ENCODE data around the gene SCYGR4. TPM values are rescaled to one million over a fixed set of nuclear protein-coding genes. Genes with fewer than 3 reads are reported as not detected.
"Not testable (repeated sequence)": the region's sequence is repeated elsewhere in the genome, so short reads cannot be mapped to it uniquely, and the experiment has no call there.

SCYGR4 gene
- total RNA-seq, 5 donors from 2014 or later (not counting 1 experiment from before 2014, with no cell fraction given) = not detected

DNA sequence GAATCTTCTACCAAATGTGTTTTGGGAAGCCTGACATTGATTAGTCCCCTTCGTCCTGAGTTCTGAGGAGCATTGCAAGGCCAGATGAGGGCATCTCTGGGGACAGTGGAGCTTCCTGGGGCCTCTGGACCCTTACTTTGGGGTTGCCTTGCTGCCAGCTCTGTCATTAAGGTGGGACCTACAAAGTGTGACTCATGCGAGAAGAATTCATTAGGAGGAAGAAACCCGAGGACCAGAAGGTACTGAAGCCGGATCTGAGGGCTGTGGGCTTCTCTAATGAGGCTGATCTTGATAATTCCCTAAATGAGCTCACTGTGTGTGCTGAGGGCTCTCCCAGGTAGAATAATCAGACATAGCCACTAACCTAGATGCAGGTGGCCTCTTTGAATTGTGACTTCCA is 19.3 kb upstream of the SCYGR4 start:
- DNase-seq = no peak
- Mint-ChIP-seq H3K27me3 (peaks cover 29 to 51% of the 10 kb centered on the region in 2 donors), H3K4me3 (no peak overlapping the region), H3K27ac (no peak overlapping the region), H3K36me3 (no peaks in the 10 kb centered on the region), H3K4me1 (peaks cover 0 to 6% (median under 1%) of the 10 kb centered on the region in 3 donors), H3K9me3 (no peaks in the 10 kb centered on the region)
- Histone ChIP-seq H3K36me3 (ENCODE audit: control insufficient read depth in 2 of 2, extremely low read depth in 1 of 2, insufficient read depth in 1 of 2, low read length in 1 of 2) (no peaks in the 10 kb centered on the region), H3K9me3 (no peaks in the 10 kb centered on the region), H3K4me1 (ENCODE audit: control insufficient read depth in 1 of 2, extremely low read depth in 1 of 2, insufficient read depth in 2 of 2, low read length in 2 of 2) (no peaks in the 10 kb centered on the region), H3K27ac (ENCODE audit: low read length) (no peak overlapping the region), H3K27me3 (replicated peaks in 1 of 2; ENCODE audit: control insufficient read depth in 2 of 2, extremely low read depth in 1 of 2, insufficient read depth in 2 of 2, low read length in 1 of 2) (peaks cover 0 to 32% of the 10 kb centered on the region in 2 experiments), H3K4me3 (ENCODE audit: control insufficient read depth in 1 of 2, extremely low read depth in 1 of 2, low read length in 1 of 2) (no peak overlapping the region)
- no peak for ATAC-seq (replicated peaks in 1 of 4)
- 88% methylated on average over 1 of the region's 4 CpGs for WGBS (ENCODE audit: insufficient coverage)
- POLR2A ChIA-PET = no interaction called here
- CTCF ChIA-PET = no interaction called here

DNA sequence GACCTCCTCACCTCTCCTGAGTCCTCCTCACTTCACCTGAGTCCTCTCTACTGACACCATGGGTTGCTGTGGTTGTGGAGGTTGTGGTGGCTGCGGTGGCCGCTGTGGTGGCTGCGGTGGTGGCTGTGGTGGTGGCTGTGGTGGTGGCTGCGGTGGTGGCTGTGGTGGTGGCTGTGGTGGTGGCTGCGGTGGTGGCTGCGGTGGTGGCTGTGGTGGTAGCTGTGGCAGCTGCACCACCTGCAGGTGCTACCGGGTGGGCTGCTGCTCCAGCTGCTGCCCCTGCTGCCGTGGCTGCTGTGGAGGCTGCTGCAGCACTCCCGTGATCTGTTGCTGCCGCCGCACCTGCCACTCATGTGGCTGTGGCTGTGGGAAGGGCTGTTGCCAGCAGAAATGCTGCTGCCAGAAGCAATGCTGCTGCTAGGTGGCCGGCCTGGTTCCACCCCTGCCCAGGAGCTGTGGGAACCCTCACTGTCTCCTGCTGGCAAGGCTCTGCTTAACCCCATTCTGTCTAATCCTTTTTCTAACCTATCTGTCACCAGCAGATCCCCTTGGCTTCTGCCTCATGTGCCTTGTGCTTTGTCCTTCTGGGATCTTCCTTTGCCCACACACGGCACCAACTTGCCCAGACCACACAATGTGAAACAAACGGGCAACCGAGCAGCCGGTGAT is 18.3 kb upstream of the SCYGR4 start, which contains the start of gene SCYGR2:
TSS of gene SCYGR2 (plus strand) at position 59 of the 669 bp plus-strand sequence. CDS start at position 59, 0 bp downstream.
- ATAC-seq (replicated peaks in 1 of 4) = not testable (repeated sequence)

DNA sequence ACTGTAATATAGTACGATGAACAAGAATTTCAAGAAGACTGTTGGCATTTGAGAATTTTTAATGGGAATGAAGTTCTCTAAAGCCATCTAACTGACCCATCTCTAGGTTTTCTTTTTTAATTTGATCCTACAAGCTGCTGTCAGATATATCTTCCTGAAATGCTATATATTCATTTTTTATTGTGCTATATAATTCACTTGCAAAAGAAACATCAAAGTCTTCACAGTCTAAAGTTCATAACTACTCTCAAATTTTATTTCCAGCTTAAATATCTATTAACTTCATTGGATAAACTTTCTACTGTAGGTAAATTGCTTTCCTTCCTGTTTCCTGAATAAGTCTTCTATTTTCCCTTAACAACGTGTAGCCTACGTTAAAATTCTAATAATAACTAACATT is 14.9 kb upstream of the SCYGR4 start:
- CTCF ChIA-PET = no interaction called here
- peaks cover 0 to 6% (median under 1%) of the 10 kb centered on the region in 3 donors for H3K4me1 Mint-ChIP-seq
- H3K27me3 Mint-ChIP-seq = peaks cover 38 to 44% of the 10 kb centered on the region in 2 donors

More for the DNA sequence above, 18.3 kb upstream of the SCYGR4 start, which contains the start of gene SCYGR2:
- H3K36me3 Mint-ChIP-seq; POLR2A ChIA-PET; H3K4me1 ChIP-seq (ENCODE audit: control insufficient read depth in 1 of 2, extremely low read depth in 1 of 2, insufficient read depth in 2 of 2, low read length in 2 of 2); H3K4me3 Mint-ChIP-seq; H3K27ac Mint-ChIP-seq; CTCF ChIA-PET; H3K4me1 Mint-ChIP-seq; H3K4me3 ChIP-seq (ENCODE audit: control insufficient read depth in 1 of 2, extremely low read depth in 1 of 2, low read length in 1 of 2); H3K9me3 Mint-ChIP-seq; H3K36me3 ChIP-seq (ENCODE audit: control insufficient read depth in 2 of 2, extremely low read depth in 1 of 2, insufficient read depth in 1 of 2, low read length in 1 of 2); H3K27ac ChIP-seq (ENCODE audit: low read length); H3K9me3 ChIP-seq; DNase-seq: not testable (repeated sequence)
- H3K27me3 ChIP-seq (replicated peaks in 1 of 2; ENCODE audit: control insufficient read depth in 2 of 2, extremely low read depth in 1 of 2, insufficient read depth in 2 of 2, low read length in 1 of 2) = peaks cover 0 to 32% of the 10 kb centered on the region in 2 experiments
- 93% methylated on average over 1 of the region's 16 CpGs for WGBS (ENCODE audit: insufficient coverage)
- peaks cover 29 to 52% of the 10 kb centered on the region in 2 donors for H3K27me3 Mint-ChIP-seq

DNA sequence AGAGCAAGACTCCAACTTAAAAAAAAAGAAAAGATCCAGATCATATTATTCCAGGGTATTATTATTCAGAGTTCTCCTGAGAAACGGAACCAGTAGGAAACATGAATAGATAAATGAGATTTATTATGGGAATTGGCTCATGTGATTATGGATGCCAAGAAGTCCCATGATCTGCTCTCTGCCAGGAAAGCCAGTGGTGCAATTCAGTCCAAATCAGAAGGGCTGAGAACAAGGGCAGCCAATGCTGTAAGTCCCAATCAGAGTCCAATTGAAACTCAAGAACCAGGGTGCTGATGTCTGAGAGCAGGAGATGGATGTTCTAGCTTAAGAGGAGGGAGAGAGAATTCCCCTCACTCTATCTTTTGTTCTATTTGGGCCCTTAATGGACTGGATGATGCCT is 10.8 kb upstream of the SCYGR4 start:
- POLR2A ChIA-PET = no interaction called here
- H3K27ac Mint-ChIP-seq = no peak overlapping the region
- no peak for ATAC-seq (replicated peaks in 1 of 4)

More for the DNA sequence above, 14.9 kb upstream of the SCYGR4 start:
- Histone ChIP-seq H3K4me1 (ENCODE audit: control insufficient read depth in 1 of 2, extremely low read depth in 1 of 2, insufficient read depth in 2 of 2, low read length in 2 of 2) (no peaks in the 10 kb centered on the region), H3K4me3 (ENCODE audit: control insufficient read depth in 1 of 2, extremely low read depth in 1 of 2, low read length in 1 of 2) (no peak overlapping the region), H3K9me3 (no peaks in the 10 kb centered on the region), H3K27me3 (replicated peaks in 1 of 2; ENCODE audit: control insufficient read depth in 2 of 2, extremely low read depth in 1 of 2, insufficient read depth in 2 of 2, low read length in 1 of 2) (peaks cover 2 to 33% of the 10 kb centered on the region in 2 experiments), H3K36me3 (ENCODE audit: control insufficient read depth in 2 of 2, extremely low read depth in 1 of 2, insufficient read depth in 1 of 2, low read length in 1 of 2) (no peaks in the 10 kb centered on the region), H3K27ac (ENCODE audit: low read length) (no peak overlapping the region)
- DNase-seq (no peak), ATAC-seq (replicated peaks in 1 of 4) (no peak)
- POLR2A ChIA-PET = no interaction called here
- Mint-ChIP-seq H3K27ac (no peak overlapping the region), H3K9me3 (no peaks in the 10 kb centered on the region), H3K4me3 (no peak overlapping the region), H3K36me3 (no peaks in the 10 kb centered on the region)
- no CpG with 5 or more reads among the region's 3 CpGs for WGBS (ENCODE audit: insufficient coverage)

DNA sequence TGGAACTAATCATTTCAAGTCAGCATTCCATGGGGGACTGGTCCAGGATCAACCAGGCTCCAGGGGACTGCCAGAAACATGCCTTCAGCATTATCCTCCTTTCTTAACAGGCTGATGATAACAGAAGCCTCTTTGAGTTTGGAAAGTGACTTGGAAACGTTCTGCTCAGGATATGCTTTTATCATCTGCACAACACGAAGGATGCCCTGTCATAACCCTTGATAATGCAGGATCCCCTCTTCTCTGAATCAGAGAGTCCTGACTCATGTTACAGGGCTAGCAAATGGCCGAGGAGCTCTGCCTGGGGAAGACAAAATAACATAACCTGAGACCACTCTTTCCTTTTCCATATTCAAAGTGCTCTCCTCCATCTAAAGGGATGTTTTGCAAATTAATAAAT is 9.4 kb upstream of the SCYGR4 start:
- no CpG with 5 or more reads among the region's 3 CpGs for WGBS (ENCODE audit: insufficient coverage)
- ATAC-seq (replicated peaks in 1 of 4) (no peak), DNase-seq (no peak)
- Mint-ChIP-seq H3K36me3 (no peaks in the 10 kb centered on the region), H3K27ac (no peak overlapping the region), H3K4me3 (no peak overlapping the region), H3K4me1 (peaks cover 12 to 21% (median 12%) of the 10 kb centered on the region in 3 donors), H3K9me3 (no peaks in the 10 kb centered on the region), H3K27me3 (peaks cover 37 to 41% of the 10 kb centered on the region in 2 donors)
- ChIA-PET CTCF (interaction anchor here (0.7 kb wide), 2 partner anchors 92 to 231 kb away, joined by 5 read pairs; no protein-coding TSS in a partner anchor), POLR2A (no interaction called here)
- Histone ChIP-seq H3K27ac (ENCODE audit: low read length) (no peak overlapping the region), H3K4me3 (ENCODE audit: control insufficient read depth in 1 of 2, extremely low read depth in 1 of 2, low read length in 1 of 2) (no peak overlapping the region), H3K27me3 (replicated peaks in 1 of 2; ENCODE audit: control insufficient read depth in 2 of 2, extremely low read depth in 1 of 2, insufficient read depth in 2 of 2, low read length in 1 of 2) (peaks cover 2 to 31% of the 10 kb centered on the region in 2 experiments), H3K36me3 (ENCODE audit: control insufficient read depth in 2 of 2, extremely low read depth in 1 of 2, insufficient read depth in 1 of 2, low read length in 1 of 2) (no peaks in the 10 kb centered on the region), H3K9me3 (no peaks in the 10 kb centered on the region), H3K4me1 (ENCODE audit: control insufficient read depth in 1 of 2, extremely low read depth in 1 of 2, insufficient read depth in 2 of 2, low read length in 2 of 2) (no peaks in the 10 kb centered on the region)

More for the DNA sequence above, 10.8 kb upstream of the SCYGR4 start:
- WGBS (ENCODE audit: insufficient coverage) = 100% methylated on average over 1 of the region's 1 CpG
- DNase-seq = no peak
- H3K4me3 Mint-ChIP-seq = no peak overlapping the region
- no peaks in the 10 kb centered on the region for H3K36me3 Mint-ChIP-seq
- Histone ChIP-seq H3K9me3 (no peaks in the 10 kb centered on the region), H3K27ac (ENCODE audit: low read length) (no peak overlapping the region), H3K4me3 (ENCODE audit: control insufficient read depth in 1 of 2, extremely low read depth in 1 of 2, low read length in 1 of 2) (no peak overlapping the region), H3K27me3 (replicated peaks in 1 of 2; ENCODE audit: control insufficient read depth in 2 of 2, extremely low read depth in 1 of 2, insufficient read depth in 2 of 2, low read length in 1 of 2) (peaks cover 2 to 33% of the 10 kb centered on the region in 2 experiments), H3K4me1 (ENCODE audit: control insufficient read depth in 1 of 2, extremely low read depth in 1 of 2, insufficient read depth in 2 of 2, low read length in 2 of 2) (no peaks in the 10 kb centered on the region), H3K36me3 (ENCODE audit: control insufficient read depth in 2 of 2, extremely low read depth in 1 of 2, insufficient read depth in 1 of 2, low read length in 1 of 2) (no peaks in the 10 kb centered on the region)
- H3K27me3 Mint-ChIP-seq = peaks cover 31 to 38% of the 10 kb centered on the region in 2 donors
- peaks cover 12 to 21% (median 12%) of the 10 kb centered on the region in 3 donors for H3K4me1 Mint-ChIP-seq
- CTCF ChIA-PET = no interaction called here
- H3K9me3 Mint-ChIP-seq = no peaks in the 10 kb centered on the region

DNA sequence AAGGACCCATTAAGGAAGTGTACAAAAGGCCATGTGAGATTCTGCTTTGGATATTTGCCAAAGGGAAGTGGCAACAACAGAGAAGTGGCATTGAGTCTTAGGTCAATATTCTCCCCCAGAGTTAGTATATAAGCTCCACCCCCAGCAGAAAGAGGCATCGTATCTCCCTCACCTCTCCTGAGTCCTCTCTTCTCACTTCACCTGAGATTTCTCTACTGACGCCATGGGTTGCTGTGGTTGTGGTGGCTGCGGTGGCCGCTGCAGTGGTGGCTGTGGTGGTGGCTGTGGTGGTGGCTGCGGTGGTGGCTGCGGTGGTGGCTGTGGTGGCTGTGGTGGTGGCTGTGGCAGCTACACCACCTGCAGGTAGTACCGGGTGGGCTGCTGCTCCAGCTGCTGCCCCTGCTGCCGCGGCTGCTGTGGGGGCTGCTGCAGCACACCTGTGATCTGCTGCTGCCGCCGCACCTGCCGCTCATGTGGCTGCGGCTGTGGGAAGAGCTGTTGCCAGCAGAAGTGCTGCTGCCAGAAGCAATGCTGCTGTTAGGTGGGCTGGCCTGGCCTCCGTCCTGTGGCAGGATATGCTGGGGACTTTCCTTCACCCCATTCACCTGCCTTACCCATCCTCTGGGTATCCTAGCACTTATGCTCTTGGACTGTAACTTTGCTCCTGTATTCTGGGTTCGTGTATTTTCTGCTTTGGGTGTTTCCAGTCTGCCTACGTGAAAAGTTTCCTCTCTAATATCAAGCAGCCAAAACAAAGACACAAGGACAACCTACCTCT is 8.5 kb upstream of the SCYGR4 start:
- Mint-ChIP-seq H3K27me3 (peaks cover 33 to 37% of the 10 kb centered on the region in 2 donors), H3K36me3 (no peaks in the 10 kb centered on the region), H3K4me3 (no peak overlapping the region), H3K27ac (no peak overlapping the region), H3K4me1 (peaks cover 12 to 21% (median 12%) of the 10 kb centered on the region in 3 donors), H3K9me3 (no peaks in the 10 kb centered on the region)
- Histone ChIP-seq H3K27me3 (replicated peaks in 1 of 2; ENCODE audit: control insufficient read depth in 2 of 2, extremely low read depth in 1 of 2, insufficient read depth in 2 of 2, low read length in 1 of 2) (peaks cover 2 to 34% of the 10 kb centered on the region in 2 experiments), H3K4me3 (ENCODE audit: control insufficient read depth in 1 of 2, extremely low read depth in 1 of 2, low read length in 1 of 2) (no peak overlapping the region), H3K27ac (ENCODE audit: low read length) (no peak overlapping the region), H3K4me1 (ENCODE audit: control insufficient read depth in 1 of 2, extremely low read depth in 1 of 2, insufficient read depth in 2 of 2, low read length in 2 of 2) (no peaks in the 10 kb centered on the region), H3K36me3 (ENCODE audit: control insufficient read depth in 2 of 2, extremely low read depth in 1 of 2, insufficient read depth in 1 of 2, low read length in 1 of 2) (no peaks in the 10 kb centered on the region), H3K9me3 (no peaks in the 10 kb centered on the region)
- DNase-seq (peak in 6 of 35 experiments; percentile 0 to 14 (median 6)), ATAC-seq (replicated peaks in 1 of 4) (no peak)
- ChIA-PET POLR2A (interaction anchor here in 1 of 2 donors (0.7 kb wide), 1 partner anchor 230 kb away, joined by 3 read pairs; no protein-coding TSS in a partner anchor), CTCF (interaction anchor here in 1 of 2 donors (0.6 to 0.7 kb wide), 2 partner anchors 49 to 232 kb away, joined by 4 to 5 read pairs; no protein-coding TSS in a partner anchor)
- 16% methylated on average over 10 of the region's 16 CpGs for WGBS (ENCODE audit: insufficient coverage)

Data from T-cell (primary cell).